ENCODE measurements around the gene CTBP1. TPM values are rescaled to one million over a fixed set of nuclear protein-coding genes. Genes with fewer than 3 reads are reported as not detected.

Gene CTBP1
- total RNA-seq, 1 experiment from 2014 or later, result 631 TPM

DNA sequence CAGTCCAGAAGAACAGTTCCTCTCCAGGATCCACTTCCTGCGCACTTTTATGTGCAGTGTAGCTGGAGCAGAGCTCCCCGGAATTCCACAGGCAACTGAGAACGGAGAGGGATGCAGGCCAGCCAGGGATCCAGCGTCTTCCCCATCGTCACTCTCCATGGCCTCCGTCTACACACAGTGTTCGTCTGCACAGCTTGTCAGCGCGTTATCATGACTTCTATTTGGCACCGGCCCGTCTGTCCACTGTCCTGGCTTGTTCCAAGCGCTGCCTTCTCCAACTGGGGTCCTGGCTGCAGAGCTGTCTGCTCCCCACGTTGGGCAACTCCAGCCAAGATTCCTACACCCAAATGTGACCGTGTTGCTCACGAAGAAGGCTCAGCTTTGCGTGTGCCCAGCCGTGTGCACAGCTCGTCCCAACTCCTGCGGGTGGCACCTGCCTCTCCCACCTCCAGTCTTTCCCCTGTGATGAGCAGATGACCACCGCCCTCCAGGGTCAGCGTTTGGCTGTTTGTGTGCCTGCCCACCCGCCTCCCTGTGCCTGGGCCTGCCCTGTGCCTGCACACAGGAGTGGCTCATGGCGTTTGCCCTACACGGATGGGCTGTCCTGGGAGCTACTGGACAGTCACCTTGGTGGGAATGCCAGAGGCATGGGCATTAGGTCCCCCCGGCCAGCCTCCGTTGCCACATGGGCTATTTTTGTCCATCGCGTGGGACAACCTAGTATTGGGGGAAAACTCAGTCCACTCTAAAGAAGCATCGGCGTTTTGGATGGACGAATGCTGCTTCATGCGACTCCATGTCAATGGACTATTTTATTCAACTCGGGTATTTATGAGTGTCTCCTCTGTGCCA, 2.2 kb upstream of the CTBP1 start:
- no peak for DNase-seq (ENCODE audit: low spot score)

DNA sequence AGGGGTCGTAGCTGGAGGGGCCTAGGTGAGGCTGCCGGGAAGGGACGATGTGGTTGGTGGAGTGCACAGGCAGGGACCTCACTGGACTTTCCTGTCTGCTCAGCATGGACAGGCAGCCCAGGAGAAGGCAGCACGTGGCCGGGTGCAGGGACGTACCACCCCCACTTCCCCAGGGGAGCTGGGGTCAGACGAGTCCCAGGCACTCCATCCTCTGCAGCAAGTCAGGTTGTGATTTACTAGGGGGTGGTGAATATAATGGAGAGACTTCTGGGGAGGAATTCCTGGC, 1.5 kb upstream of the CTBP1 start:
- no peak for DNase-seq (ENCODE audit: low spot score)

DNA sequence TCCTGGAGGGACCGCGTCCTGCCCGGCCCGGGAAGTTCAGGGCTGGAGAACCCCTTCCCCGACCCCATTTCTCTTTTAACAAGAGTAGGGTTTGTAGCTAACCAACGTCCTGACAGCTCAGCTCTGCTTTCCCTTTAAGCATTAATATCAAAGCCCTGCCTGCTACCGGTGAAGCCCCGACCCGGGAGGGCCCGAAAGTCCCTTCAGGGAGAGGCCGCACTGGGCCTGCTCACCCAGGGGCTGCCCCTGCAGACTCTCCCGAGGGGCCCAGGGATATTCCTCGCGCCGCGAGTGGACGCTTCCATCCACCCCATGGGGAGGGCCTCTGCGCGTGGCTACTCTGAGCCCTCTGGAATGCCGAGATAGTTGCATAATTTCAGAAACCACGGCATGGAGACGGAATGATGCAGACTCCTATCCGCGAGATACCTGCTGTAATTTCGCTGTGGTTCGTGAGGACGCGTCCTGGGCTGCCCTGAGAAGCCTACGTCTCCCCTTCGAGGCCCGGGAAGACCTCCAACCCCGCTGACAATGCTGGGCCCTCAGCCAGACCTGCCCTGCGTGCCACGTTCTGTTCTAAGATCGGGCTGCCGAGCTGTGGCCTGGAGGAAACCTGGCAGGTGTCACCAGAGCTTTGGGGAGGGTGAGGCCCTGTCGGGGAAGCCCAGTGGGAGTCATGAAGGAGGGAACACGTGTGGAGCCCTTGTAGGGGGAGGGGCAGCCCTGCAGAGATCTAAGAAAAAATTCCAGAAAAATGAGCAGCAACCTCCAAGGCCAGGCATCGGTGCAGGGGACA, 999 bp upstream of the CTBP1 start:
- peak; percentile 36 for DNase-seq (ENCODE audit: low spot score)

DNA sequence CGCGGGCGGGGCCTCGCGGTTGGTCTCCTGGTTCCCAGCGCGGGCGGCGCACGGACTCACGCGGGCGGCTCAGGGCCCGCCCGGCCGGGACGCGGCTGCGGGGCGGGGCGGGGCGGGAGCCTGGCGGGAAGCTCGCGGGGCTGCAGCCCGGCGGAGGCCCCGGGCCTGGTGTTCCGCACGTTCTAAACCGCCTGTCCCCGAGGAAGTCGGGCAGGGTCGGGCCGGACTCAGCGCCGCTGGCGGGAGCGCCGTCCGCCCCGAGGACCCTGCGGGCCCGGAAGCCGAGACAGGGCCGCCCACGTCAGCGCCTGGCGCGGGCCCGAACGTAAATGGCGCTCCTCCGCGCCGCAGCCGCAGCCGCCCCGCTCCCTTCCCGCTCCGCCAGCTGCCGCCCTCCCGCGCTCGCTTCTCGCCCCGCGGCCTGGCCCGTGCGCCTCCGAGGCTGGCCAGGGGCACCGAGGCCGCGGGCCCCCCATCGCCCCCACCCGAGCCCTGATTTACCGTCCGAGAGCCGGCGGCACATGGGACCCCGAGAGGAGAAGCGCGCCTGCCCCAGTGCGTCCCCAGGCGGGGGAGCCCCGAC, 309 bp upstream of the CTBP1 start:
- DNase-seq (ENCODE audit: low spot score), result peak; percentile 85

DNA sequence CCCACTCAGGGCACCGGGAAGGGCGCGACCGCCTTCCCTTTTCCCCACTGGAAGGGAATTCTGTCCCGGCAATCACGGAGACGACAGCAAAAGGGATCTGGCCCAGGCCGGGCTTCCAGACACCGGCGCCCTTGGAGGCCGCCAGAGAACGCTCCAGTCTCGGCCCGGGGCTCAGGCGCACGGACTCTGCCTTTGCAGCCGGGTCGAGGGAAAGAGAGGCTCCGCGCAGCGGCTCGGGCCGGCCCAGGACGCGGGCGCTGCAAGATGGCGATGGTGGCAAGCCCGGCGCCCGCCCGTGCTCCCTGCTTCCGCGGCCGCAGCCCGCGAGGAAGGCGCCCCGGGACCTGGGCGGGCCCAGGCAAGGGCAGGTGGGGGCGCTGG, 1.1 kb downstream of the CTBP1 start:
- DNase-seq (ENCODE audit: low spot score), result no peak

DNA sequence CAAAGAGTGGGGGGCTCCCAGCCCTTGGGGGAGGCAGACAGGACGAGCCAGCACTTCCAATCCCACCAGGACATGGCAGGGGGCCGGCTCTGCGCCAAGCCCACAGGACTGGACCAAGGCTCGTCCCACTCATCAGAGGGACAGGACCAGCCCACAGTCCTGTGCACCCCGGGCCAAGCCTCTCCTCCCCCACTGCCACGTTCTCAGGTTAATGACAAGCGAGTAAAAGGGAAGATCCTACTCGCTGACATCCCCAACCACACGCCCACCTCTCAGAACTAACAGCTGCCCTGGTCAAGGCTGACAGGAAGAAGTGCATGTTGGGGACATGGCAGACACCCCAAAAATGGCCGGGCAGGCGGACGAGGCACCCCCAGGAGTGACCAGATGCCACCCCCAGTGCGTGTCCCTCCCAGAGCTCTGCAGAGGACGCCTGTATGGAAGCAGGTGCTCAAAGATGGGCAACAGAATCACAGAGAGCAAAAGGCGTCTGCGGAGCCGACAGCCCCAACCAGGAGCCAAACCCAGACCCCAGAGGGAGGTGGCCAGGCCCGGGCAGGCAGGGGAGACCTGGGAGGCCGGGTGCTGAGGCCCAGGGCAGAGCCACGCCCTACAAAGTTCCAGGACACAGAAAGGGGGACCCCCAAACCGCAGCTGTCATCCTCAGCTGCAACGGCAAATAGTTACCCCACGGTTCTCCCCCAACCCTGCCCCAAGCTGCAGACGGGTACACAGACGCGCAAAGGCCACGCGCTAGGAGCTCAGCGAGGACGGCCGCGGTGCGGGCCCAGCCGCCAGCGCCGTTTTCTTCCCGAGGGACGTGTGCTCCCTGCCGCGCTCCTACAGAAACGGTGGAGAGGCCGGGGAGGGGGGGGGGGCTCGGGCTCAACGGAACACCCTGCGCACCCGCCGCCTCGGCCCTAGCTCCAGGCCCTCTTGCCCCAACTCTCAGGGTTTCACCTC, 1.7 kb downstream of the CTBP1 start:
- peak; percentile 18 for DNase-seq (ENCODE audit: low spot score)

DNA sequence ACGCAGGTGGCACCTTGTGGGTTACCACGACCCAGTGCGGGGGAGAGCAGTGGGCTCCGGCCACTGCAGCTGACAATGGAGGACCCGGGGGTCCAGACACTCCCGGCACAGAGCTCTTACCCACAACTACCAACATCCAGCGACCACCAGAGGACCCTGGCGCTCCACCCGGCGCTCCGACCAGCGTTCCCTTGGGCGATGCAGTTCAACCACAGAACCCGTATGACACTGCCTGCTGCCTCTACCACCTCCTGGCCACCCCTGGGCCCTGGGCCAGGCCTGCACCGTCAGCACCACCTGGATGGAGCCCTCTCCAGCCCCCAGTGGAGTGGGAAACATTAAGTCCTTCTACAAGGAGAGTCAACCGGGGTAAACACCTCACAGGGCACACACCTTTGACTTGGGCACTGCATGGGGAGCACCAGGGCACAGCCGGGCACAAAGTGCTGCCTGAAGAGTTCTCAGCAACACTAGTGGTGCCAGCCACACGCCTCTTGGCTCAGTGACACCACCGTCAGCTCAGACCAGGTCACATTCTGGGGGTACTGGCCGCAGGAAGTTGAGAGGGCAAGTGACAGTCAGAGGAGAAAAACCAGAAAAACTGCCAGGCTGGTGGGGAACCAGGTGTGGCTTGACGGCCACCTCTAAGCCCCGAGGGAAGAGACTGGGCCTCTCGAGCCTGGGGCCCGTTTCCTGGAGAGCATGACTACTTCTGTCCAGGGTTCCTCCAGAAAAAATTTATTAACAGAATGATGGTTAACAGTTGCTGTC, 2.6 kb downstream of the CTBP1 start:
- DNase-seq (ENCODE audit: low spot score), result no peak

DNA sequence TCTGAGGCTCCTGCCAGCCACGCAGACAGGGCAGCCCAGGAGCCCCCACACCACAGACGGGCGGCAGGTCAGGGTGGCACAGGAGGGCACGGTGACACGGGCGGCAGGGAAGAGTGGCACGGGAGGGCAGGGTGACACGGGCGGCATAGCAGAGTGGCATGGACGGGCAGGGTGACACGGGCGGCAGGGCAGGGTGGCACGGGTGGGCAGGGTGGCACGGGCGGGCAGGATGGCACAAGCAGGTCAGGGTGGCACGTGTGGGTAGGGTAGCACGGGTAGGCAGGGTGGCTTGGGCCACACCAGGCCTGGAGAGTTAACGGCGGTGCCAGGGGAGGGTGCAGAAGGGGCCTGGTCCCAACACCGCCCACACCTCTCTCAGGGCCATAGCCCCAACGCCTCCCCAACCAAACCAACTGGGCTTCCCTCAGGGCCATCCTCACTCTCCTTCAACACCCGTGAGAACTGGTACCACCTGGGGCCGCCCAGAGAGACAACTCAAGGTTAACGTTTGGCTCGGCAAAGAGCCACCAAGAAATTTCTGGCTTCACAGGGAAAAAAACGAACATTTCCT, 3.4 kb downstream of the CTBP1 start:
- no peak for DNase-seq (ENCODE audit: low spot score)

DNA sequence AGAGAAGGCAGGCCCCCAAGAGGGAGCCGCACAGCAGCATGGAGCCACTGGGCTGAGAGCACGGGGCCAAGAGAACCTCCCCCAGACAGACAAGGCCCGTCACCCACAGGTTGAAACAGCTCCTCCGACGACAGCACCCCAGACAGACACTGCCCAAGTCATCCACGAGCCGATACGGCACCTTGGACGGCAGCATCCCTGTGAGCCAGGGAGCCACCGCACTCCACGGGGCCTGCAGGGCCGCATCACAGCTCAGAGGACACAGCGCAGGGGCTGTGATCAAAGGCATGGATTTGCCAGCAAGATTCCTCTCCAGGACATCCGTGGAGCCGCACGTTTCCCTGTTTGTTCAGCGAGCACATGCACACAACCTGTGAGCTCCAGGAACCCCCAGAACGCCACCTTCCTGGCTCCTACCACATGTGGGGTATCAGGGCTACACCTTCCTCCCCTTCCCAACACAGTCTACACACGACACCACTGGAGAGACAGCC, 3.9 kb downstream of the CTBP1 start:
- DNase-seq (ENCODE audit: low spot score), result no peak

DNA sequence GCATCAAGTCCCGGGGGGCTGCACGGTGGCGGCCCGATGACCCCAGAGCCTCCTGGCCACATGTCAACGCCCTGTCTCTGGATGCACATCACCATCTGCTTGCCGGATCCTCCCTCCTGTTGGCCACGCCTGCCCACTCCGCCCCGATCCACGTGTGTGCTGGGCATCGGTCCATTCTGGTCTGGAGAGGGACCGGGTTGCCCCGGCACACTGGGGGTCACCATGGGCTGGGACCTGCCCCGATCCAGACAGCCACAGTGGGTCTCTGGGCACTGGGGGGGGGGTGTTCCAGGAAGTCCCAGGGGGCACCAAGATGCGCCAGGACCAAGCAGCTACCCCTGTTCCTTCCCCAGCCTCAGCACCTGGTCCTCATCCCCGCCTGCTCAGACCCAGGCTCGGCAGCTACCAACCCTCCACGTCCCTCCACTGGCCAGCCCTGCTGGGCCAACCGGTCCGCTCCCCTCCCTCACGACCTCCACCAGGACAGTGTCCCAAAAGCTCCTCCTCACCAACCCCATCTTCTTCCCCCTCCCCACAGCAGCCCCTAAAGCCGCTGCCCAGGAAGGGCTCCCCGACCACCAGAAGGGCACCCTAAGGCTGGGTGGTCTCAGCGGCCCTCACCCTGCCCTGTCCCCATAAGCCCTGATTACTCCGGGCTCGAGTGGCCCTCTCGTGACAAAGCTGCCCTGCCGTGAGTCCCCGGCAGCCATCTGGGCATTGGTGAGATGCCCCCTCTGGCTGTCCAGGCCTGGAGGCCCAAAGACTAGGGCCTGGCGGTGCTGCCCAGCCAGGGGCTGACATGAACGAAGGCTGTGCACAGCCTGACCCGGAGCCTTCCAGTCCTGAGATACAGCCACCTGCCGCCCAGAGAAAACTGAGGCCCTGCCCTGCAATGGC, 4.6 kb downstream of the CTBP1 start:
- DNase-seq (ENCODE audit: low spot score), result no peak

DNA sequence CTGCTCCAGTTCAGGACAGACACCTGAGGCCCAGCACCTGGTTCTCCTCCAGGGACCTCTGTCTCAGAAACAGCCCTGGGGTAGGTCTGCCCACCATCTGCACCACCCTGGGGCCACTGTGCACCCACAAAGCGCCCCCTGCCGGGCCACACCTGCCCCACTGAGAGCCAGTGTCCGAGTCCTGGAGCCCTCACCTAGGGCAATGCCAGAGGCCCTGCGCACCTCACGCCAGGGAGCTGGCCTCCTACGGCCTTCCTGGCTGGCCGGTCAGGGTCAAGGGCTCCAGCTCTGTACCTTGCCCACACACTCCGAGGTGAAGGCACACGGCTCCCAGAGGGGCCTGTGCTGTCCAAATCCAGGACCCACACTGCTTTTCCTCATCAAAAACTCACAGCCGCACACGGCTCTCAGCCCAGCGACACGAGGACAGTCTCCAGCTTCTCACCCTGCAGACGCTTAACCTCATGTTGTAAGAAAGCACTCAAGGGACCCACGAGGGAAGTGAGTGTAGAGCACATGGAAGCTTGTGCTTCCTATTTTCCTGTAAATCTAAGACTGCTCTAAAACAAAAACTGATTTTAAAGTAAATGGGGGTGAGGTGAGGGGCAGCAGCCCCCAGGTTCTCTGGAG, 5.4 kb downstream of the CTBP1 start:
- DNase-seq (ENCODE audit: low spot score), result no peak

DNA sequence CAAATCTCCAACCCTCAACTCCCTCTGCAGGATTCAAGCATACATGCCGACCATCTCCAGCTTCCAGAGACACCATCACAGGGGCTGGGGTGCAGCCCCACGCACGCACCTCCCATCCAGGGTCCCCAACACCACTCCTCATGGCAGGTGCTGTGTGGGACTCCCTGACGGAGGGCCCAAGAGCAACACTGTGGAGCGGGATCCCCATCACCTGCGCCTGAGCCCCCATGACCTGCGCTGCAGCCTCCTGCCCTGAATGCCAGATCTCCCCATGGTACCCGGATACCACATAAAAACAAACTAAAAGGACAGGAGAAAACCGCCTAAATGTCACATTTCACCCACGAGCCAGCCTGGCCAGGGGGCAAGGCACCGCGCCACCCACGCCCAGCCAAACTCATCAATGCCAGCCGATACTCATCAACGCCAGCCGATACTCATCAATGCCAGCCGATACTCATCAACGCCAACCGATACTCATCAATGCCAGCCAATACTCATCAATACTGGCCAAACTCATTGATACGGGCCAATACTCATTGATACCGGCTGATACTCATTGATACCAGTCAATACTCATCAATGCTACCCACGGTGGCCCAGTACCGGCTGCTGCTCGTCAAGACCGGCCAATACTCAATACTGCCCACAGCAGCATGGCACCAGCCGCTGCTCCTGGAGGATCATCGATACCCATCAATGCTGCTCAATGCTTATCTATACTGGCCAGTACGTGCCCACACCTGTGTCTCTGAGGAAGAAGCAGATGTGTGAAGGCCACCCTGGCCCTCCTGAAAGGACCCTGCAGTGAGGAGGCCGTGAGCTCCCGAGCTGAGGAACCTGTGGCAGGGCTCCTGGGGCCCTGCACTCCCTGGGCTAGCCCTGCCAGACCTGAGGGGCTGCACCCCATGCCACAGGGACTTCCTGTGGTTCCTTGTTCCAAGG, 6.2 kb downstream of the CTBP1 start:
- no peak for DNase-seq (ENCODE audit: low spot score)

DNA sequence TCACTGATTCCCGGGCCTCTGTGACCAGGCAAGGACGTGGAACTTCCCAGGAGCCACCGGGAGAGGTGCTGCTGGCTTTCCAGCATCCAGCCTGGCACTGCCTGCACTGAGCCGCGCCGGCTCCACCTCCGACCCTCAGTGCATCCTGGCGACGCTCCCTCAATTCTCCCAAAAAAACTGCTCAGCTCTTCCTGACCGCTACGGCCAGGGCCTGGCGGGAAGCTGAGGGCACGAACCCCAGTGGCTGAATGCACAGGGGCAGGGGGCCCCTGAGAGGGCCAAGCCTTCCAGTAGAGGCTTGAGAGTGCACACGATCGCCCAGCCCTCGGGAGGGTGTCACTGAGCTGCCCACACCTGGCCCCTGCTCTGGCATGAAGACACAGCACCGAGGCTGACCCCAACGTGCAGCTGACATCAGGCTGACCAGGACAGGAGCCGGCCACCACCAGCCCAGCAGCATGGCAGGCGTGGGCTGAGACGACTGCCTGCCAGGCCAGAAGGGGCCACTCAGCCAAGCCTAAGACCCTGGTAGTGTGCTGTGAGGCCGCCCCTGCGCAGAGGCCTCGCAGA, 6.9 kb downstream of the CTBP1 start:
- no peak for DNase-seq (ENCODE audit: low spot score)

DNA sequence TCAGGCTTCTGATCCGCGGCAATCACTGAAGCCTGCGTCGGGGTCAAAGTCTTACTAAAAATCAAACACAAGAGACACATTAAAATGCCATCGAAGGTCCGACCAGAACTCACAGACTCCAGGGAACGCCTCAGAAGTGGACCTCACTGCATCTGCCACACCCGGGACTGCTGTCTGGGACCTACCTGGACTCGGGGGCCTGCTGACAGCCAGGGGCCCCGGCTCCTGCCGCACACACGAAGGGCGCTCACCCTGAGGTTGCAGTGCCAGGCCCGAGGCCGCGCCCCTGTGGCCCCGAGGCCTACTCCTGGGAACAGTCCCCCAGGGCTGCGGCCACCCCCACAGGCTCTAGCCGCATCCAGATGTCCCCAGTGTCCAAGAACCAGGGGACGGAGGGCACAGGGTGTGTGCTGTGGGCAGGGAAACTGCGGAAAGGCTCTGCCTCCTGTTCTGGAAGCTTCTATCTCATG, 7.4 kb downstream of the CTBP1 start:
- no peak for DNase-seq (ENCODE audit: low spot score)

DNA sequence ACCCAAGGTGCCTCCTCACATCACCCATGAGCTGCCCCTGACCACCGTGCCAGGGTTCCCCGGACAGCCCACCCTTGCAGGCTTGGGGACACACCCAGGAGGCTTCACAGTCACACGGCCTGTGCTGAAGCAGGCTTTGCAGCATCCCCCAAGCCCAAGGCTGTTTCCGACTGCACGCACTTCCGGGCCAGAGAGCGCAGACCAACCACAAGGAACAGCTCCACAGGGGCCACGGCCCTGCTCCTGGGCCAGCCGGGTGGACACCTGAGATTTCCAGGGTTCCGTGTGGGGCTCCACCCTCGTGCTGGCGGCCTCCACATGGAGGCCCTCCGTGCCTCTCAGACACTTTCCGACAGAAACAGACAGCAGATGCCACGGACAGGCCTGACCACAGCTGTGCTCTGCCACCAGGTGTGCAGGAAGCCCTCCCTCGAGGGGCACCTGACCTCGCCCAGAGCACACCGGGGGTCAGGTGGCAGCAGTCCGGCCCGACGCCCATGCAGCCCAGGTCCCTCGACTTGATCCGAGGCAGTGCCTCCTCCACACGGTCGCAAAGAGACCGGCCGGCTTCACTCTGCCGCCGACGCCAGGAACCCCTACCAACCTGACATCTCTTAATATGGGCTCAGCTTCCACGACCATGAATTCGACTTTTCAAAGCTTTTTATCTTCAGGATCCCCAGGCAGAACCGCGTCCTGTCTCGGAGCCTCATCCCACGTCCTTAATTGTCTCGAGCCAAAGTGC, 8.0 kb downstream of the CTBP1 start:
- no peak for DNase-seq (ENCODE audit: low spot score)

DNA sequence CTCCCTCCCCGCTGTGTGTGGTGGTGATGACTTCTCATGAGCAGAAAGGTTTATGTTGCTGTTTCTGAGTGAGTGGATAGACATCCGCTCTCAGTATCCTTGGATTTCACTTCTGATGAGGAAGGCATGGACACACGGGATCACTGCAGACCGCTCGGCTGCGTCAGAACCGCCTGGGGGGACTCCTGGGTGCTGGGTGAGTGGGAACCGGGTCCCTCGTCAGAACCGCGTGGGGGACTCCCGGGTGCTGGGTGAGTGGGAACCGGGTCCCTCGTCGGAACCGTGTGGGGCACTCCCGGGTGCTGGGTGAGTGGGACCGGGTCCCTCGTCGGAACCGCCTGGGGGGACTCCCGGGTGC, 9.0 kb downstream of the CTBP1 start:
- no peak for DNase-seq (ENCODE audit: low spot score)

All from HT-29 (cell line).